ENCODE measurements around the gene CYP2A13.

- TF ChIP-seq CTCF (conservative IDR thresholded peaks at IDR 0.05; ENCODE audit: low read length) (no peak), EZH2phosphoT487 (IDR thresholded peaks at IDR 0.05; ENCODE audit: borderline replicate concordance, low read depth, low read length) (no peak)
Measured at GRCh38 chr19:41097302-41097701, 9.1 kb downstream of the CYP2A13 start.
